Measurements from ENCODE around the gene AIMP1.
A peak's percentile ranks its signal among the peaks of the same experiment; 100 is the strongest.

AIMP1 gene

DNA sequence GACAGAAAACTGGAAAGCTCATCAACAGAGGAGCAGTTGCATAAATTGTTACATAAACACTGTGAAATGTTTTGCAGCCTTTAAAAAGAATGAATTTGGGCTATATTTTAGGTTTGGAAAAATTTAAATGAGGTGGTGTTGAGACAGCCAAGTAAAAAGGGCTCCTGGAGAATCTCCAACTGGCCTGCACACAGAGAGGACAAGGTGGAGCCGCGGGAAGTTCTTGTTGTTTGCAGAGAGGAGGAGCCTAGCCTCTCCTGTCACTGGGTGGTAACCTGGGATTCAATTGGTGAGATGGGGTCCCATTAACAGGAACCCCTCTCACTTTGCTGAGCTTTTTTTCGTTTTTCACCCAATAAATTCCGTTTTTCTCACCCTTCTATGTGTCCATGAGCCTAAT, 38.8 kb downstream of the AIMP1 start:
- DNase-seq (ENCODE audit: extremely low read depth, low read depth), result no peak
- no peak overlapping the region for H3K4me3 ChIP-seq (replicated peaks; ENCODE audit: low read depth, low read length)
- TF ChIP-seq, protein P1, sequence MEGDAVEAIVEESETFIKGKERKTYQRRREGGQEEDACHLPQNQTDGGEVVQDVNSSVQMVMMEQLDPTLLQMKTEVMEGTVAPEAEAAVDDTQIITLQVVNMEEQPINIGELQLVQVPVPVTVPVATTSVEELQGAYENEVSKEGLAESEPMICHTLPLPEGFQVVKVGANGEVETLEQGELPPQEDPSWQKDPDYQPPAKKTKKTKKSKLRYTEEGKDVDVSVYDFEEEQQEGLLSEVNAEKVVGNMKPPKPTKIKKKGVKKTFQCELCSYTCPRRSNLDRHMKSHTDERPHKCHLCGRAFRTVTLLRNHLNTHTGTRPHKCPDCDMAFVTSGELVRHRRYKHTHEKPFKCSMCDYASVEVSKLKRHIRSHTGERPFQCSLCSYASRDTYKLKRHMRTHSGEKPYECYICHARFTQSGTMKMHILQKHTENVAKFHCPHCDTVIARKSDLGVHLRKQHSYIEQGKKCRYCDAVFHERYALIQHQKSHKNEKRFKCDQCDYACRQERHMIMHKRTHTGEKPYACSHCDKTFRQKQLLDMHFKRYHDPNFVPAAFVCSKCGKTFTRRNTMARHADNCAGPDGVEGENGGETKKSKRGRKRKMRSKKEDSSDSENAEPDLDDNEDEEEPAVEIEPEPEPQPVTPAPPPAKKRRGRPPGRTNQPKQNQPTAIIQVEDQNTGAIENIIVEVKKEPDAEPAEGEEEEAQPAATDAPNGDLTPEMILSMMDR (IDR thresholded peaks at IDR 0.05; ENCODE audit: low read depth, low read length, missing control alignments), result no peak

DNA sequence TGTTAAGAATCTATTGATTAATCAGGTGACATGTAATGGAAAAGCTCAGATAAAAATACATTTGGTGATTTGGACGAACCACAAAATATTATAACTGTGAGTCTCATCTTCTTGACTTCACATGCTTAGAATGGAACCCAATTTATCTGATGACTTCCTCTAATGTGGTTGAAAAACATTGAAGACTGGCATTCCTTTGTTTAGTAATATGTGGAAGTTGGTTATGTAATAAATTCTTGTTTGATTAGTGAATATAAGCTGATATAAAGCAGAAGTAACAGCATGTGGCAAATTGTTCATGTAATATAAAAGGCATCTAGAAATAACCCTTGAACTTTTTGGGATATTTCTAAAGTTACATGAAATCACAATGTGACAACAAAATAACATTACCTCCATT, 42.5 kb downstream of the AIMP1 start:
- no peak overlapping the region for H3K4me3 ChIP-seq (replicated peaks; ENCODE audit: low read depth, low read length)
- DNase-seq (ENCODE audit: extremely low read depth, low read depth), result no peak
- TF ChIP-seq, protein P1 (IDR thresholded peaks at IDR 0.05; ENCODE audit: low read depth, low read length, missing control alignments), result no peak

DNA sequence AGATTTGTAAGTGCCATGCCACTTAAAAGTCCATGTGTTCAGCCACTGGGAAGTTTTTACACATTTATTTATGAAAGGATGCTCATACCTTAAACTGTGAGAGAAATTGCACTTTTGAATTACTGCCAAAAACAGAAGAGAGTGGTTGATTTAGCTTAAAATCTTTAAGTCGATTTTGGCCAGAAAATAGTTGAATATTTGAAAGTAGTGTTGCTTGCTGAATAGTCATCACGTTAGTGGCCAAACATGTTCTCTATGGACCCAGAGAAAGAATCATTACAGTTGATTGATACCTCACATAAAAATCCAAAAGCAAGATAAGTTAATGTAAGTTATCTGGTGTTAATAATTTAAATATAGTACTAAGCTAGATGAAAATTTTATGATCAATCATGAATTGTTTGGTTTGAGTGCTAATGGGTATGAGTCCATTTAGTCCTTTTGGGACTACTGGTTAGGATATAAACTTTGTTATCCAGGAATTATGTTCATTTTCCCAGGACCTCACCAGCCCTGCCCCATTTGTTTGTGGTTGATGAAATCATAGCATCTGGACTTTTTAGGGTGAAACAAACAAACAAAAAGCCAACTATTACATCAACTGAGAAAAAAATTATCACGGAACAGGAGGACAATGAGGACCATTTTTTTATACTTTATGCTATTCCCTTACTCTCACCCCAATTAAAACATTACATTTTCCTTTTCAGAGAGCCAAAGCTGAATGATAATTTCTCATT, 45.9 kb downstream of the AIMP1 start:
- no peak for DNase-seq (ENCODE audit: extremely low read depth, low read depth)
- TF ChIP-seq, protein P1 (IDR thresholded peaks at IDR 0.05; ENCODE audit: low read depth, low read length, missing control alignments), result no peak
- H3K4me3 ChIP-seq (replicated peaks; ENCODE audit: low read depth, low read length), result no peak overlapping the region

DNA sequence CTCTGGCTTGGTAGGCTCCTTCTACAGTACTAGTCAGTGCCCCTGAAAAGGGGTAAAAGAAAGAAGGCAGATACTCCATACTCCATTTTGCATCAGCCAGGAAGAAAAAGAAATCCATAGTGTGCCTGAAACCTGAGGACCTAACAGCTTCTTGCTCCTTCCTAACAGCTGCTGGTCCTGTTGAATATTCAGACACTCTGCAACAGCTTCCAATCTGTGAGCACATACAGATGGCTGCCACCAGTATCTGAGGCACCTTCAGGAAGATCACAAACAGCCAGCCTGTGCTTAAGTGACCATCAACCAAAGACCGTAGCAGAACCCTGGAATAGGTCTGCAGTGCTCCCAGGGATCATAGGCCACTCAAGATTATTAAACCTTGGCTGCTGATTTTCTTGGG, 47.9 kb downstream of the AIMP1 start:
- TF ChIP-seq, protein P1 (IDR thresholded peaks at IDR 0.05; ENCODE audit: low read depth, low read length, missing control alignments), result no peak
- no peak overlapping the region for H3K4me3 ChIP-seq (replicated peaks; ENCODE audit: low read depth, low read length)
- no peak for DNase-seq (ENCODE audit: extremely low read depth, low read depth)

DNA sequence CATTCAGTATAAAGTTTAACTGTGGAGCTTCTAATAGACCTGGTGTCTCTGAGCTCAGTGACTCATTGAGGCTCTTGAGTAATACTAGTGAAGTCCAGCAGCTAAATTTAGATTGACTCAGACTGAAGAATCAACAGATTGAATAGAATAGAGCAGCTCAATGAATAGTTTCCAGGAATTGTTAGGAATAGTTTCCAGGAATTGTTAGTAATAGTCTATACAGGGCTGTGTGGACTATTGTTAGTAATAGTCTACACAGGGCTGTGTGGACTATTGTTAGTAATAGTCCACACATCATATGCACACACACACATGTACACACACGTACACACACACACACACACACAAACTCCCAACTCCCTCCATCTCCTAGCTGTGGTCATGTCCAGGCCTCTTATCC, 49.3 kb downstream of the AIMP1 start:
- TF ChIP-seq, protein P1 (IDR thresholded peaks at IDR 0.05; ENCODE audit: low read depth, low read length, missing control alignments), result no peak
- peak; percentile 24 for DNase-seq (ENCODE audit: extremely low read depth, low read depth)
- H3K4me3 ChIP-seq (replicated peaks; ENCODE audit: low read depth, low read length), result no peak overlapping the region

DNA sequence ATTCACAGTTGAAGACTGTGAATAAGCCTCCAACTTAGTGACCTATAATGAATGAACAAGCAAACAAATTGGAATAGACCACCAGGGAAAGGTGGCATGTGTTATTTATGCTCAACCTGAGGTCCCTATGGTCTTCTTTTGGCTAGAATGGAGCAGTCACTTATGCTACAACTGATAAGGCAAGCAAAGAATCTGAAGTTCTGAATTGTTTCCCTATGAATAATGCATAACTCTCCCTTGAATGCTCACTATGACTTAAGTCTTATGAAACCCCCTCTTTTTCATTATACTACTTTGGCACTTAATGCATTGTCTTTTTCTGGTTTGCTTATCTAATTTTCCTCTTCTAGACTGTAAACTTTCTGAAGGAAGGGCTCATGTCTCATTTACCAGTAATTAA, 49.7 kb downstream of the AIMP1 start:
- no peak for DNase-seq (ENCODE audit: extremely low read depth, low read depth)
- TF ChIP-seq, protein P1 (IDR thresholded peaks at IDR 0.05; ENCODE audit: low read depth, low read length, missing control alignments), result no peak
- no peak overlapping the region for H3K4me3 ChIP-seq (replicated peaks; ENCODE audit: low read depth, low read length)

- TF ChIP-seq, protein P1 (IDR thresholded peaks at IDR 0.05; ENCODE audit: low read depth, low read length, missing control alignments), result no peak
- no peak for DNase-seq (ENCODE audit: extremely low read depth, low read depth)
- H3K4me3 ChIP-seq (replicated peaks; ENCODE audit: low read depth, low read length), result no peak overlapping the region
These were observed 50.7 kb downstream of the AIMP1 start for GRCh38 chr4:106367072-106367471.
